Kidney (tissue), 14 donors: ENCODE results near the gene KCNH5. TPM values are rescaled to one million over a fixed set of nuclear protein-coding genes. Genes with fewer than 3 reads are reported as not detected.

Experiments
- DNase-seq, 5 donors: peaks; one replicate each; pipeline ENCODE4 v3.0.0-alpha.2; 2013 to 2020
- FAIRE-seq: peaks from 2 replicates; lab custom pipeline; 2012; peaks lifted over from hg19 to GRCh38; lab: Jason Lieb, UNC
- H3K27ac ChIP-seq, 2 donors: one replicate each; pipeline ENCODE4 v1.7.0; 2013; ENCODE audit warnings: low read depth in 2 of 2, low read length in 2 of 2, inconsistent platforms in 1 of 2
- H3K27me3 ChIP-seq: one replicate; pipeline ENCODE4 v1.7.1; 2013; ENCODE audit warnings: low read length, inconsistent platforms; ENCODE audit not compliant: control insufficient read depth, insufficient read depth
- H3K36me3 ChIP-seq, 3 donors: one replicate each; pipeline versions ENCODE4 v1.7.0 to v1.7.1; 2013; ENCODE audit warnings: low read length in 3 of 3, control low read depth in 1 of 3, inconsistent platforms in 1 of 3; ENCODE audit not compliant: insufficient read depth in 3 of 3, control insufficient read depth in 2 of 3
- H3K4me1 ChIP-seq, 3 donors: one replicate each; pipeline versions ENCODE4 v1.7.0 to v1.7.1; 2013; ENCODE audit warnings: low read length in 3 of 3, inconsistent platforms in 1 of 3, low read depth in 1 of 3; ENCODE audit not compliant: control insufficient read depth in 2 of 3, insufficient read depth in 2 of 3
- H3K4me3 ChIP-seq, 3 donors: one replicate each; pipeline versions ENCODE4 v1.7.0 to v1.8.1; 2013; ENCODE audit warnings: low read length in 3 of 3, control low read depth in 1 of 3, inconsistent platforms in 1 of 3
- H3K9ac ChIP-seq, 3 donors: one replicate each; pipeline versions ENCODE4 v1.7.0 to v1.7.1; 2013; ENCODE audit warnings: low read length in 3 of 3, control low read depth in 1 of 3, inconsistent platforms in 1 of 3
- H3K9me3 ChIP-seq, 3 donors: one replicate each; pipeline versions ENCODE4 v1.7.0 to v1.7.1; 2013; ENCODE audit warnings: low read length in 3 of 3, control low read depth in 1 of 3, inconsistent platforms in 1 of 3; ENCODE audit not compliant: control insufficient read depth in 2 of 3, insufficient read depth in 1 of 3
- CTCF ChIP-seq: IDR thresholded peaks from 3 replicates; pipeline ENCODE4 v1.5.1; 2012; ENCODE audit warnings: mild to moderate bottlenecking, moderate library complexity, borderline replicate concordance; ENCODE audit not compliant: insufficient read depth; ENCODE audit errors: extremely low read depth
- intact Hi-C: fragments of 100-400 bp; cut with DNase I; formaldehyde crosslinking; loops from one replicate; pipeline ENCODE4 v1.11.1; 2022
- polyA plus RNA-seq: library from polyadenylated mRNA; stranded (reverse); fragments of 350-450 nt; fragmentation: Illumina TruSeq; extraction: RNeasy Lipid Tissue Mini Kit (QIAGEN cat#74804); gene quantifications from one replicate; pipeline ENCODE4 v1.2.3, GENCODE V29; 2014; ENCODE audit warnings: low read depth, low replicate concordance; ENCODE audit not compliant: insufficient read depth
- total RNA-seq: library from RNA; stranded (reverse); fragmentation: NEBNext Ultra II Directional; extraction: Animal tissue kit (Norgen Biotek cat#: 25700); gene quantifications from one replicate; pipeline ENCODE4 v1.2.1, GENCODE V29; 2021
- donor health status: control.
- donor health status: control.
- donor health status: control.
- donor health status: control.
- donor health status: control.
- donor health status: DM: yes; HTN: yes; CAD: no.
- donor health status: Normal renal cell carcinoma (clear cell type).

Gene KCNH5
- total and polyA plus RNA-seq, 2 donors from 2014 or later: not detected

DNA sequence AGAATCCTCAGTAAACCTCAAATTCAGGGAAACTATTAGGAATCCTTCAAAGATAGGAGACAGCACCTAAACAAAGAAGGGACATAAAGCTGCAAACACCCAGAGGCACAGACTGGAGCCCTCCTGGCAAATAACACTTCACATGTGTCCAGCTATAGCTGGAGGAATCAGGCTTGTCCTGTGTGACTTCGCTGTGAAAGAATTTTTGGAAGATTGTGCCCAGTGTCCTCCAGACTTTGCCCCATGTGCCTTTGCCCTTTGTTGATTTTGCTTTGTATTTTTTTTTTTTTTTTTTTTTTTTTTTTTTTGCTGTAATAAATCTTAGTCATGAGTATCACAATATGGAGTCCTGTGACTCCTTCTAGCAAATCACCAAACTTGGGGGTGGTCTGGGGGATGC, 136.8 kb downstream of the KCNH5 start:
- no peak overlapping the region for H3K4me3 ChIP-seq
- no peak overlapping the region for H3K9ac ChIP-seq
- no peaks in the 10 kb centered on the region for H3K9me3 ChIP-seq
- TF ChIP-seq CTCF: no peak
- H3K27ac ChIP-seq: no peak overlapping the region
- H3K36me3 ChIP-seq: no peaks in the 10 kb centered on the region
- FAIRE-seq: no peak
- intact Hi-C loops: no loop called here
- DNase-seq: no peak
- no peaks in the 10 kb centered on the region for H3K4me1 ChIP-seq
- no peaks in the 10 kb centered on the region for H3K27me3 ChIP-seq

DNA sequence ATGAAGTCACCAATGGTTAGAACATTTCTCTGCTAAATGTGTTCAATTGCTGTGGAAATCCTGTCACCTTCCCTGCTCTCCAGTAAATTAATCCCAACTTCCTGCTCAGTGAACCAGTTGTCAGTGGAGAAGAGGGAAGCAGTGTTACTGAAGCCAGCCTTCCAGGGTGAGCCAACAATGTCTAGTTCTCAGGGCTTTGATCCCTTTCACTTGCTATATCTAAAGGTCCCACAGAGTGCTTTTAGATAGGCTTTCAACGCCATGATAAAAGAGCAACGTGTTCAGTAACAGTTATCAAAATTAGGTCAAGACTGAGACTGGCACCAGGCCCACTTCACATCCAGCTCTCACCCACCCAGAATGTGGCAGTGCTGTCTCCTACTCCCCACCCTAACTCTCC, 139.7 kb downstream of the KCNH5 start:
- H3K36me3 ChIP-seq: no peaks in the 10 kb centered on the region
- H3K27ac ChIP-seq: no peak overlapping the region
- no peaks in the 10 kb centered on the region for H3K9me3 ChIP-seq
- FAIRE-seq: no peak
- intact Hi-C loops: no loop called here
- no peak overlapping the region for H3K4me3 ChIP-seq
- no peak for DNase-seq
- no peaks in the 10 kb centered on the region for H3K4me1 ChIP-seq
- TF ChIP-seq CTCF: no peak
- H3K27me3 ChIP-seq: no peaks in the 10 kb centered on the region
- H3K9ac ChIP-seq: no peak overlapping the region

DNA sequence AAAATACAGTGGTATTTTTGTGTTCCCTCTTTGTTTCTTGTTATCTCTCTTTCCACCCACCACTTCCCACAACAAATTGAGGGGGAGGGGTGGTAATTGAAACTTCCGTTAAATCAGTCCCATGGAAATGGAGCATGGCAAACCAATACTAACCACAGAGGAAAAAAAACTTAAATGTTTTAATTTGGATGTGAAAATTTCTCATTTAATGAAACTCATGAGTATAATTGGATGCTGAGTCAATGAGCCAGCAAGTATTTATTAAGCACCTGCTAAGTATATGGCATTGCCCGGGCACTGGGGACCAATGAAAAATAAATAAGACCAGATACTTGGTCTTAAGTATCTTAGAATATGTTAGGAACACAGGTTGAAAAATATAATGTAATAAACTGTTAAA, 147.5 kb downstream of the KCNH5 start:
- Histone ChIP-seq H3K4me3 (no peak overlapping the region), H3K9ac (no peak overlapping the region), H3K4me1 (no peaks in the 10 kb centered on the region), H3K27ac (no peak overlapping the region), H3K9me3 (no peaks in the 10 kb centered on the region), H3K27me3 (no peaks in the 10 kb centered on the region), H3K36me3 (no peaks in the 10 kb centered on the region)
- FAIRE-seq (no peak), DNase-seq (no peak)
- intact Hi-C loops: no loop called here
- no peak for TF ChIP-seq CTCF

DNA sequence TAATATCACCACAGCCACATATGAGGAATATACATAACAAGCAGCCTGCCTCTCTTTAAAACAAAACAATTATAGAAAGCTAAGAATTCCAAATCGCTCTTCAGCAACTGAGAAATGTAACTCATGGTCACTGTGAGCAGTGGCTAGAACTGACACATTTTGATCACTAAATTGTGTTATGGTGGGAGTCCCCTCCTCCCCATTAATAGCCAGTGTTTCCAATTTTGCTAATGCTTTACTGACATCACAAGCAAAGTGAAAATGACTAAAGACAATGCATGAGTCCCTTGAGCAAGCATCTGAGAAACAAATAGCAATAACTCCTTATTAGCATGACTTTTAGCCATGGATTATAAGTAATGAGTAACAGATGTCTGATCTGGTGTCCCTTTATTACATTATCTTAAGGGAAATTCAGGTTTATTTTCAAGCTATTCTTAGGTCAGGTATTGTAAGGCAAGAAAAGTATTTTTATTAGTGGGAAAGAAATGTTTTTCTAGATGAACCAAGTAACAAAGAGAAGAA, 148.3 kb downstream of the KCNH5 start:
- intact Hi-C loops: no loop called here
- no peaks in the 10 kb centered on the region for H3K4me1 ChIP-seq
- no peak for TF ChIP-seq CTCF
- no peak for FAIRE-seq
- H3K27me3 ChIP-seq: no peaks in the 10 kb centered on the region
- H3K27ac ChIP-seq: no peak overlapping the region
- no peak for DNase-seq
- no peak overlapping the region for H3K4me3 ChIP-seq
- H3K9me3 ChIP-seq: no peaks in the 10 kb centered on the region
- H3K36me3 ChIP-seq: no peaks in the 10 kb centered on the region
- no peak overlapping the region for H3K9ac ChIP-seq
